Putamen (tissue), 1 donor: Measurements from ENCODE around the gene SNRK.

Experiments used
- DNase-seq: peaks from one replicate; pipeline ENCODE4 v3.0.0-alpha.2; 2016; ENCODE audit warnings: low spot score

Gene SNRK

GRCh38 chr3:43309372-43310305, 23.3 kb downstream of the SNRK start:
- no peak for DNase-seq

- no peak for DNase-seq
Measured at GRCh38 chr3:43316783-43317460, 30.6 kb downstream of the SNRK start.

GRCh38 chr3:43317461-43318316, 31.3 kb downstream of the SNRK start:
- no peak for DNase-seq

GRCh38 chr3:43319376-43319775, 33.0 kb downstream of the SNRK start:
- DNase-seq, result no peak

GRCh38 chr3:43319794-43320193, 33.5 kb downstream of the SNRK start:
- DNase-seq, result no peak

- DNase-seq, result no peak
Measured at GRCh38 chr3:43320288-43320687, 33.9 kb downstream of the SNRK start.

GRCh38 chr3:43323541-43323940, 37.2 kb downstream of the SNRK start:
- DNase-seq, result no peak

- peak; percentile 9 for DNase-seq
Measured at GRCh38 chr3:43326891-43327581, 40.7 kb downstream of the SNRK start.

GRCh38 chr3:43327582-43327979, 41.2 kb downstream of the SNRK start:
- DNase-seq, result no peak

- no peak for DNase-seq
Measured at GRCh38 chr3:43328653-43329052, 42.3 kb downstream of the SNRK start.

GRCh38 chr3:43330981-43331380, 44.6 kb downstream of the SNRK start:
- DNase-seq, result no peak

GRCh38 chr3:43331381-43331780, 45.0 kb downstream of the SNRK start:
- no peak for DNase-seq

GRCh38 chr3:43334976-43335375, 48.6 kb downstream of the SNRK start:
- no peak for DNase-seq

- DNase-seq, result no peak
Measured at GRCh38 chr3:43335799-43336198, 49.5 kb downstream of the SNRK start.

- no peak for DNase-seq
Measured at GRCh38 chr3:43338295-43338694, 52.0 kb downstream of the SNRK start.

GRCh38 chr3:43340403-43340802, 54.1 kb downstream of the SNRK start:
- DNase-seq, result no peak

- no peak for DNase-seq
Measured at GRCh38 chr3:43341788-43342187, 55.4 kb downstream of the SNRK start.

GRCh38 chr3:43343185-43343584, 56.8 kb downstream of the SNRK start:
- no peak for DNase-seq

GRCh38 chr3:43343815-43344214, 57.5 kb downstream of the SNRK start:
- no peak for DNase-seq

GRCh38 chr3:43344520-43344919, 58.2 kb downstream of the SNRK start:
- DNase-seq, result no peak

GRCh38 chr3:43345246-43345645, 58.9 kb downstream of the SNRK start:
- no peak for DNase-seq

- DNase-seq, result no peak
Measured at GRCh38 chr3:43345877-43346276, 59.5 kb downstream of the SNRK start.
